Kidney (tissue), 14 donors: ENCODE data around the gene CAPN14. TPM values are rescaled to one million over a fixed set of nuclear protein-coding genes. Genes with fewer than 3 reads are reported as not detected.
"Not testable (repeated sequence)": the region's sequence is repeated elsewhere in the genome, so short reads cannot be mapped to it uniquely, and the experiment has no call there.

Source experiments
- DNase-seq, 5 donors: peaks; one replicate each; pipeline ENCODE4 v3.0.0-alpha.2; 2013 to 2020
- FAIRE-seq: peaks from 2 replicates; lab custom pipeline; 2012; peaks lifted over from hg19 to GRCh38; lab: Jason Lieb, UNC
- H3K27ac ChIP-seq, 2 donors: one replicate each; pipeline ENCODE4 v1.7.0; 2013; ENCODE audit warnings: low read depth in 2 of 2, low read length in 2 of 2, inconsistent platforms in 1 of 2
- H3K27me3 ChIP-seq: one replicate; pipeline ENCODE4 v1.7.1; 2013; ENCODE audit warnings: low read length, inconsistent platforms; ENCODE audit not compliant: control insufficient read depth, insufficient read depth
- H3K36me3 ChIP-seq, 3 donors: one replicate each; pipeline versions ENCODE4 v1.7.0 to v1.7.1; 2013; ENCODE audit warnings: low read length in 3 of 3, control low read depth in 1 of 3, inconsistent platforms in 1 of 3; ENCODE audit not compliant: insufficient read depth in 3 of 3, control insufficient read depth in 2 of 3
- H3K4me1 ChIP-seq, 3 donors: one replicate each; pipeline versions ENCODE4 v1.7.0 to v1.7.1; 2013; ENCODE audit warnings: low read length in 3 of 3, inconsistent platforms in 1 of 3, low read depth in 1 of 3; ENCODE audit not compliant: control insufficient read depth in 2 of 3, insufficient read depth in 2 of 3
- H3K4me3 ChIP-seq, 3 donors: one replicate each; pipeline versions ENCODE4 v1.7.0 to v1.8.1; 2013; ENCODE audit warnings: low read length in 3 of 3, control low read depth in 1 of 3, inconsistent platforms in 1 of 3
- H3K9ac ChIP-seq, 3 donors: one replicate each; pipeline versions ENCODE4 v1.7.0 to v1.7.1; 2013; ENCODE audit warnings: low read length in 3 of 3, control low read depth in 1 of 3, inconsistent platforms in 1 of 3
- H3K9me3 ChIP-seq, 3 donors: one replicate each; pipeline versions ENCODE4 v1.7.0 to v1.7.1; 2013; ENCODE audit warnings: low read length in 3 of 3, control low read depth in 1 of 3, inconsistent platforms in 1 of 3; ENCODE audit not compliant: control insufficient read depth in 2 of 3, insufficient read depth in 1 of 3
- intact Hi-C: fragments of 100-400 bp; cut with DNase I; formaldehyde crosslinking; loops from one replicate; pipeline ENCODE4 v1.11.1; 2022
- polyA plus RNA-seq: library from polyadenylated mRNA; stranded (reverse); fragments of 350-450 nt; fragmentation: Illumina TruSeq; extraction: RNeasy Lipid Tissue Mini Kit (QIAGEN cat#74804); gene quantifications from one replicate; pipeline ENCODE4 v1.2.3, GENCODE V29; 2014; ENCODE audit warnings: low read depth, low replicate concordance; ENCODE audit not compliant: insufficient read depth
- total RNA-seq: library from RNA; stranded (reverse); fragmentation: NEBNext Ultra II Directional; extraction: Animal tissue kit (Norgen Biotek cat#: 25700); gene quantifications from one replicate; pipeline ENCODE4 v1.2.1, GENCODE V29; 2021
- TF ChIP-seq, protein P1 (sequence below): IDR thresholded peaks from 3 replicates; pipeline ENCODE4 v1.5.1; 2012; ENCODE audit warnings: mild to moderate bottlenecking, moderate library complexity, borderline replicate concordance; ENCODE audit not compliant: insufficient read depth; ENCODE audit errors: extremely low read depth
- donor health status: control.
- donor health status: control.
- donor health status: control.
- donor health status: control.
- donor health status: control.
- donor health status: DM: yes; HTN: yes; CAD: no.
- donor health status: Normal renal cell carcinoma (clear cell type).

CAPN14 gene
- total and polyA plus RNA-seq, 2 donors from 2014 or later = 0.22 to 0.25 TPM

DNA sequence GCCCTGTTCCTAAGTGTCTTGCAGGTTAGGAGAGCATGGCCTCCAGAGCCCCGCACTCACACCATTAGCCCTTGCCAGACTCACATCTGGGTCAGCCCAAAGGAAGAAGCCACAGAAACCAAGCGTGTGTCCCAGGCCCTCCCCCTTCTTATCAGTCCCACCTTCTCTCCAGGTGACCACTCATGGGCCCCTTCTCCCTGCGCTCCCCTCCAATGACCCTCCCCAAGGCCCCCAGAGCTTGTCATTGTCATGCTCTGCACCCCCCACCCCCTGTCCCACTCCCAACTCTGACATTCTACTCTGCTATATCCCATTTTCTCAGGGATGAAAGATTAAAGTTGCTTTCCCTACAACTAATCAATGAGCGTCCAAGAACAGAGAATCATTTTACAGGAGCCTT, 30.1 kb downstream of the CAPN14 start:
- H3K4me3 ChIP-seq = no peak overlapping the region
- no peaks in the 10 kb centered on the region for H3K4me1 ChIP-seq
- DNase-seq (no peak), FAIRE-seq (no peak)
- H3K9me3 ChIP-seq = no peaks in the 10 kb centered on the region
- no peak overlapping the region for H3K9ac ChIP-seq
- H3K27me3 ChIP-seq = no peaks in the 10 kb centered on the region
- no peak overlapping the region for H3K27ac ChIP-seq
- TF ChIP-seq, protein P1, sequence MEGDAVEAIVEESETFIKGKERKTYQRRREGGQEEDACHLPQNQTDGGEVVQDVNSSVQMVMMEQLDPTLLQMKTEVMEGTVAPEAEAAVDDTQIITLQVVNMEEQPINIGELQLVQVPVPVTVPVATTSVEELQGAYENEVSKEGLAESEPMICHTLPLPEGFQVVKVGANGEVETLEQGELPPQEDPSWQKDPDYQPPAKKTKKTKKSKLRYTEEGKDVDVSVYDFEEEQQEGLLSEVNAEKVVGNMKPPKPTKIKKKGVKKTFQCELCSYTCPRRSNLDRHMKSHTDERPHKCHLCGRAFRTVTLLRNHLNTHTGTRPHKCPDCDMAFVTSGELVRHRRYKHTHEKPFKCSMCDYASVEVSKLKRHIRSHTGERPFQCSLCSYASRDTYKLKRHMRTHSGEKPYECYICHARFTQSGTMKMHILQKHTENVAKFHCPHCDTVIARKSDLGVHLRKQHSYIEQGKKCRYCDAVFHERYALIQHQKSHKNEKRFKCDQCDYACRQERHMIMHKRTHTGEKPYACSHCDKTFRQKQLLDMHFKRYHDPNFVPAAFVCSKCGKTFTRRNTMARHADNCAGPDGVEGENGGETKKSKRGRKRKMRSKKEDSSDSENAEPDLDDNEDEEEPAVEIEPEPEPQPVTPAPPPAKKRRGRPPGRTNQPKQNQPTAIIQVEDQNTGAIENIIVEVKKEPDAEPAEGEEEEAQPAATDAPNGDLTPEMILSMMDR = no peak
- no peaks in the 10 kb centered on the region for H3K36me3 ChIP-seq
- intact Hi-C loops = no loop called here

DNA sequence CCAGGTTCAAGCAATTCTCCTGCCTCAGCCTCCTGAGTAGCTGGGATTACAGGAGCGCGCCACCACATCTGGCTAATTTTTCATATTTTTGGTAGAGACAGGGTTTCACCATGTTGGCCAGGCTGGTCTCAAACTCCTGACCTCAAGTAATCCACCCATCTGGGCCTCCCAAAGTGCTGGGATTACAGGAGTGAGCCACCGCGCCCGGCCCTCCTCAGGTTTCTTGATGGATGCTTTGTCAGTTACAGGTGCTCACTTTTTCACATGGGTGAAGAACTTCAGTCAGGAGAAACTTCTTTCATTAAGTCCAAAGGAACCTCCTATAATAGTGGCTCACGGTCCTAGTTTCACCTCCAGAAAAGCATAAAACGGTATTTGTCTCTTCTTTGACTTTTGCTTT, 33.3 kb downstream of the CAPN14 start:
- intact Hi-C loops, H3K9me3 ChIP-seq, H3K36me3 ChIP-seq, H3K27ac ChIP-seq, H3K27me3 ChIP-seq, H3K4me1 ChIP-seq, DNase-seq, FAIRE-seq, H3K9ac ChIP-seq, H3K4me3 ChIP-seq: not testable (repeated sequence)

DNA sequence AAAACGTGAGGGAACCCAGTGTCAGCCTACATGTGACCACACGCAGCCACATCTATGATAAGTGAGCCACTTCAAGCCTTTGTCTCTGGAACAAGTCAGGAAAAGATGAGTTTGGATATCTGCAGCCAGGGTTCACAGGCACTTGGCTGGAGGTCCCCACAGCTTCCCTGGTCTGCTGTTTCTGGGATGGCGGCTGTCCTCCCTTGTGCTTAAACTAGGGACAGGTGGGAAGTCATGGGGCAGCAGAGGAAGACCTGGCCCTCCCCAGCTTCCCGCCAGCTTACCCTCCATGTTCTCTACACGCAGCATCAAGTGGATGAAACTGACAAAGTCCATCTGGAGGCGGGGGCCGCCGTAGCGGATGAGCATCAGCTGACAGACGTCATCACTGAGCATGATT, 40.6 kb downstream of the CAPN14 start:
- H3K9ac ChIP-seq = no peak overlapping the region
- no peak for DNase-seq
- H3K36me3 ChIP-seq = no peaks in the 10 kb centered on the region
- no peak overlapping the region for H3K4me3 ChIP-seq
- no peaks in the 10 kb centered on the region for H3K9me3 ChIP-seq
- H3K27me3 ChIP-seq = no peaks in the 10 kb centered on the region
- intact Hi-C loops = no loop called here
- TF ChIP-seq, protein P1 = no peak
- no peaks in the 10 kb centered on the region for H3K4me1 ChIP-seq
- no peak for FAIRE-seq
- H3K27ac ChIP-seq = no peak overlapping the region

DNA sequence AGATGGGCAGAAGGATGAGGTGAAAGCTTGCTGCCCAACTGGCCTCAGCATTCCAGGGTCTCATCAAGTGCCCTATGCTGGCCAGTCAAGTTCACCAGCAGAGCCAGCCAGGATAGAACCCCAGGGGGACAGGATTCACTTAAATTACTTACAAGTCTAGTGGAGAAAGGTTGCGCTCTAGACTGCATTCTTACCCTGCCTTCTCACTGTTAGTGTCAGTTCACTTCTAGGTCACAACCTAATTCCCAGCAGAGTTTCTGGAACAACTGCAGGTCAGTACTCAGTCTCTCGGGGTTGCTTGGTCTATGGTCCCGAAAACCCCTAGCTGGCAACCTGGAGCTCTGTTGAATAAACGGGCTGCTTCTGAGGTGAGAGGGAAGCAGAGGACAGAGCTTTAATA, 46.2 kb downstream of the CAPN14 start:
- intact Hi-C loops = no loop called here

More for the DNA sequence above, 46.2 kb downstream of the CAPN14 start:
- H3K4me1 ChIP-seq = no peaks in the 10 kb centered on the region
- H3K27me3 ChIP-seq = no peaks in the 10 kb centered on the region
- TF ChIP-seq, protein P1 = no peak
- DNase-seq (no peak), FAIRE-seq (no peak)
- H3K9me3 ChIP-seq = no peaks in the 10 kb centered on the region
- no peaks in the 10 kb centered on the region for H3K36me3 ChIP-seq
- no peak overlapping the region for H3K4me3 ChIP-seq
- no peak overlapping the region for H3K27ac ChIP-seq
- H3K9ac ChIP-seq = no peak overlapping the region
